H1 (cell line): ENCODE results near the gene FAM184B. TPM values are rescaled to one million over a fixed set of nuclear protein-coding genes. Genes with fewer than 3 reads are reported as not detected.

Experiments
- CTCF ChIA-PET: fragments of 300-600 bp; sonication (Branson Sonifier 250); formaldehyde crosslinking; loops from one replicate; lab custom pipeline; 2021; ENCODE audit not compliant: partially characterized antibody; lab: Charles Lee
- POLR2A ChIA-PET: fragments of 300-600 bp; sonication (Branson Sonifier 250); formaldehyde crosslinking; loops from one replicate; lab custom pipeline; 2021; ENCODE audit warnings: inconsistent platforms; ENCODE audit not compliant: partially characterized antibody; lab: Charles Lee
- DNase-seq, 2 experiments: peaks; one replicate each; pipeline versions ENCODE4 v3.0.0 to v3.0.0-alpha.2; 2010 to 2022; ENCODE audit warnings: low spot score in 2 of 2, low read depth in 1 of 2, mixed read lengths in 1 of 2
- FAIRE-seq: peaks from 2 replicates; lab custom pipeline; 2011; peaks lifted over from hg19 to GRCh38; lab: Jason Lieb, UNC
- H2AFZ ChIP-seq: 2 replicates; pipeline ENCODE4 v1.8.1; 2012; ENCODE audit warnings: low read length, inconsistent platforms
- H2AK5ac ChIP-seq: 2 replicates; pipeline ENCODE4 v1.6.1; 2013; ENCODE audit warnings: low read depth, low read length
- H2BK120ac ChIP-seq: replicated peaks from 2 replicates; pipeline ENCODE3; 2013; ENCODE audit warnings: low read depth, low read length, inconsistent platforms
- H2BK12ac ChIP-seq: 2 replicates; pipeline ENCODE4 v1.6.1; 2013; ENCODE audit warnings: low read depth, low read length
- H2BK15ac ChIP-seq: 2 replicates; pipeline ENCODE4 v1.6.1; 2013; ENCODE audit warnings: low read length
- H2BK20ac ChIP-seq: 2 replicates; pipeline ENCODE4 v1.6.1; 2013; ENCODE audit warnings: low read length
- H2BK5ac ChIP-seq: 2 replicates; pipeline ENCODE4 v1.6.1; 2013; ENCODE audit warnings: low read depth, low read length
- H3K14ac ChIP-seq: 2 replicates; pipeline ENCODE4 v1.6.1; 2013; ENCODE audit warnings: inconsistent platforms; ENCODE audit not compliant: insufficient read length
- H3K18ac ChIP-seq: 2 replicates; pipeline ENCODE4 v1.6.1; 2013; ENCODE audit warnings: low read length; ENCODE audit errors: extremely low read depth
- H3K23ac ChIP-seq: 2 replicates; pipeline ENCODE4 v1.6.1; 2013; ENCODE audit warnings: inconsistent platforms; ENCODE audit not compliant: insufficient read length
- H3K23me2 ChIP-seq: 2 replicates; pipeline ENCODE4 v1.6.1; 2013; ENCODE audit warnings: low read depth, low read length
- H3K27ac ChIP-seq: 2 replicates; pipeline ENCODE4 v1.6.1; 2011; ENCODE audit warnings: low read depth, low read length, inconsistent platforms
- H3K27me3 ChIP-seq, 4 experiments: replicated peaks in 1 of 4; 1 replicate in 1 of 4; 2 replicates in 3 of 4; pipeline versions ENCODE4 v1.6.1 to v1.8.1; 2011 to 2013; ENCODE audit warnings: low read length in 3 of 4, mild to moderate bottlenecking in 3 of 4, inconsistent platforms in 2 of 4, mixed read lengths in 2 of 4, moderate library complexity in 1 of 4; ENCODE audit not compliant: control insufficient read depth in 3 of 4, insufficient read depth in 3 of 4; ENCODE audit errors: extremely low read depth in 1 of 4
- H3K36me3 ChIP-seq, 4 experiments: 2 replicates each; pipeline versions ENCODE4 v1.6.1 to v1.8.1; 2011 to 2013; ENCODE audit warnings: mild to moderate bottlenecking in 4 of 4, low read length in 3 of 4, moderate library complexity in 2 of 4, control low read depth in 1 of 4, inconsistent platforms in 1 of 4; ENCODE audit not compliant: insufficient read depth in 4 of 4, control insufficient read depth in 2 of 4
- H3K4ac ChIP-seq: replicated peaks from 2 replicates; pipeline ENCODE3; 2013; ENCODE audit warnings: low read length, low read depth, mixed read lengths, inconsistent platforms; ENCODE audit not compliant: insufficient read length
- H3K4me1 ChIP-seq, 4 experiments: replicated peaks in 1 of 4; 1 replicate in 1 of 4; 2 replicates in 3 of 4; pipeline versions ENCODE4 v1.6.1 to v1.8.1; 2011 to 2013; ENCODE audit warnings: low read length in 3 of 4, inconsistent platforms in 2 of 4, mixed read lengths in 1 of 4; ENCODE audit not compliant: insufficient read depth in 4 of 4, control insufficient read depth in 3 of 4
- H3K4me2 ChIP-seq, 2 experiments: 2 replicates each; pipeline versions ENCODE4 v1.6.1 to v1.8.1; 2011 to 2013; ENCODE audit warnings: low read depth in 2 of 2, low read length in 2 of 2, control low read depth in 1 of 2, inconsistent platforms in 1 of 2, mild to moderate bottlenecking in 1 of 2; ENCODE audit not compliant: insufficient read depth in 1 of 2
- H3K4me3 ChIP-seq, 4 experiments: fragments of 200-600, 300-600 bp in 1 of 4; sonication (generic), shearing (Covaris generic), sonication (Bioruptor Twin) in 1 of 4; 2 replicates each; pipeline versions ENCODE4 v1.5.1 to v1.8.1; 2011 to 2016; ENCODE audit warnings: low read length in 4 of 4, low read depth in 3 of 4, control low read depth in 2 of 4, inconsistent platforms in 2 of 4, mild to moderate bottlenecking in 2 of 4, mixed read lengths in 1 of 4, moderate library complexity in 1 of 4; ENCODE audit not compliant: insufficient read depth in 2 of 4; ENCODE audit errors: extremely low read depth in 1 of 4
- H3K56ac ChIP-seq: replicated peaks from 2 replicates; pipeline ENCODE3; 2013; ENCODE audit warnings: low read depth, mild to moderate bottlenecking, mixed read lengths, low read length, inconsistent platforms; ENCODE audit not compliant: insufficient read length
- H3K79me1 ChIP-seq: 2 replicates; pipeline ENCODE4 v1.6.1; 2013; ENCODE audit warnings: low read depth, low read length, control low read depth
- H3K79me2 ChIP-seq, 2 experiments: 2 replicates each; pipeline versions ENCODE4 v1.6.1 to v1.8.1; 2012 to 2013; ENCODE audit warnings: low read length in 2 of 2, mild to moderate bottlenecking in 2 of 2, inconsistent platforms in 1 of 2; ENCODE audit not compliant: insufficient read depth in 2 of 2, control insufficient read depth in 1 of 2
- H3K9ac ChIP-seq, 4 experiments: replicated peaks in 1 of 4; 1 replicate in 1 of 4; 2 replicates in 3 of 4; pipeline versions ENCODE4 v1.6.1 to v1.8.1; 2011 to 2013; ENCODE audit warnings: low read depth in 3 of 4, low read length in 3 of 4, control low read depth in 2 of 4, mild to moderate bottlenecking in 2 of 4, moderate library complexity in 2 of 4, inconsistent platforms in 1 of 4; ENCODE audit errors: extremely low read depth in 1 of 4
- H3K9me3 ChIP-seq, 2 experiments: 2 replicates each; pipeline versions ENCODE4 v1.6.1 to v1.8.1; 2012 to 2013; ENCODE audit warnings: mild to moderate bottlenecking in 2 of 2, moderate library complexity in 2 of 2, control low read depth in 1 of 2, inconsistent platforms in 1 of 2, low read depth in 1 of 2, low read length in 1 of 2, mixed read lengths in 1 of 2; ENCODE audit not compliant: insufficient read depth in 2 of 2
- H4K20me1 ChIP-seq, 2 experiments: replicated peaks in 1 of 2; 2 replicates each; pipeline versions ENCODE3 to v1.8.1; 2011 to 2013; ENCODE audit warnings: inconsistent platforms in 2 of 2, low read length in 2 of 2, mild to moderate bottlenecking in 1 of 2; ENCODE audit not compliant: insufficient read depth in 2 of 2, control insufficient read depth in 1 of 2
- H4K5ac ChIP-seq: 2 replicates; pipeline ENCODE4 v1.6.1; 2013; ENCODE audit warnings: low read length, low read depth, mixed read lengths, inconsistent platforms; ENCODE audit not compliant: insufficient read length
- H4K8ac ChIP-seq: 2 replicates; pipeline ENCODE4 v1.8.0; 2013; ENCODE audit warnings: mild to moderate bottlenecking, moderate library complexity, low read length, inconsistent platforms; ENCODE audit not compliant: insufficient read depth; ENCODE audit errors: extremely low read depth
- H4K91ac ChIP-seq: replicated peaks from 2 replicates; pipeline ENCODE3; 2013; ENCODE audit warnings: low read length, mixed read lengths, inconsistent platforms; ENCODE audit not compliant: insufficient read length
- RBBP5 ChIP-seq: IDR thresholded peaks from 2 replicates; pipeline ENCODE4 v1.7.1; 2012; ENCODE audit warnings: low read depth, mild to moderate bottlenecking, inconsistent platforms, low read length, moderate library complexity, borderline replicate concordance
- RXRA ChIP-seq: IDR thresholded peaks from 2 replicates; pipeline ENCODE4 v1.6.1; 2011; ENCODE audit warnings: low read depth, mild to moderate bottlenecking, low read length, moderate library complexity; ENCODE audit not compliant: insufficient read depth
- SAP30 ChIP-seq: fragments of 300-600 bp; sonication (generic); IDR thresholded peaks from 2 replicates; pipeline ENCODE4 v1.7.1; 2012; ENCODE audit warnings: low read length, moderate library complexity, mild to moderate bottlenecking, inconsistent platforms; ENCODE audit not compliant: insufficient read depth, insufficient replicate concordance
- SIX5 ChIP-seq: IDR thresholded peaks from 2 replicates; pipeline ENCODE4 v1.6.1; 2011; ENCODE audit warnings: mild to moderate bottlenecking, low read depth, low read length
- WGBS, 2 experiments: shearing (Covaris generic) in 1 of 2; methylation state at CpG; one replicate each; pipeline versions ENCODE4 v1.1.6 to v1.1.7; 2013 to 2015; ENCODE audit warnings: low lambda C conversion rate in 2 of 2, mixed read lengths in 2 of 2, inconsistent platforms in 1 of 2, low coverage in 1 of 2, missing lambda C conversion rate in 1 of 2; ENCODE audit not compliant: insufficient replicate concordance in 2 of 2, insufficient coverage in 1 of 2, insufficient read length in 1 of 2; ENCODE audit errors: extremely low coverage in 1 of 2, missing lambda C conversion rate in 1 of 2; 5-methylcytosine and 5-hydroxymethylcytosine counted together
- polyA plus RNA-seq, 7 experiments: library from polyadenylated mRNA; depleted of rRNA in 3 of 7; stranded (reverse) in 5 of 7; unstranded in 2 of 7; fragments of >200 nt in 5 of 7; fragments of 200-250 nt in 2 of 7; gene quantifications; 1 replicate in 5 of 7; 2 replicates in 1 of 7; 4 replicates in 1 of 7; pipeline versions ENCODE4 v1.2.1 to v1.2.3, GENCODE V29; 2011 to 2013; ENCODE audit warnings: missing spikeins in 2 of 7, mixed read lengths in 2 of 7
- total RNA-seq: library from RNA; stranded (reverse); fragmentation: NEBNext Ultra II Directional; extraction: Animal tissue kit (Norgen Biotek cat#: 25700); gene quantifications from 2 replicates; pipeline ENCODE4 v1.2.1, GENCODE V29; 2021

Gene FAM184B
- total and polyA plus RNA-seq, 2 of the 8 experiments (the other 6 are each of a cell fraction or from before 2014, with no cell fraction given), result 0.05 to 0.39 TPM

DNA sequence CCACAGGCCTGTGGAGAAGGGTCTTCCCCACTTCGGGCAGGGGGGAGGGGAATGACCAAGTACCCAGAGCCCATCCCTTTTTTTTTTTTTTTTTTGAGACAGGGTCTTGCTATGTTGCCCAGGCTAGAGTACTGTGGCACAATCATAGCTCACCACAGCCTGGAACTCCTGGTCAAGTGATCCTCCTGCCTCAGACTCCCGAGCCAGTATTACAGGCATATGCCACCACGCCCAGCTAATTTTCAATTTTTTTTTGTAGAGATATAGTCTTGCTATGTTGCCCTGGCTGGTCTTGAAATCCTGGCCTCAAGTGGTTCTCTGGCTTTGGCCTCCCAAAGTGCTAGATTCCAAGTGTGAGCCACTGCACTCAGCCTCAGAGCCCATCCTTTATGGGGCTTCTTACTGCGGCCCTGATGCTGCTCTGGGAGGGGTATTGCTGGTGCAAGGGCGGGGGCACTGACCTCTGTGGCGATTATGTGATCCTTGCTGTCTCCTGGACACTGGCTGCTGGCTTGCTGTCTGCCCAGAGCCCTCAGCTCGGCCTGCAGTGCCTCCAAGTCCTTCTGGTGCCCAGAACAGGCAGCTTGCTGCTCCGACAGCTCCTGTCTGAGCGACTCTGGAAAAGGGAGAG, 134.1 kb downstream of the FAM184B start:
- Histone ChIP-seq H3K4me3 (no peak overlapping the region), H3K4me1 (no peaks in the 10 kb centered on the region), H4K20me1 (peaks cover 0 to 4% of the 10 kb centered on the region in 2 experiments), H3K9ac (no peak overlapping the region), H3K79me1 (no peaks in the 10 kb centered on the region), H3K27me3 (no peaks in the 10 kb centered on the region; a peak in 1 of 7 replicates), H3K14ac (no peak overlapping the region), H3K56ac (no peak overlapping the region), H2AFZ (no peak overlapping the region), H4K91ac (no peak overlapping the region), H3K27ac (no peak overlapping the region), H3K18ac (no peak overlapping the region), H3K23me2 (no peaks in the 10 kb centered on the region; the same call in 1 of the 2 replicates), H4K8ac (no peak overlapping the region), H3K9me3 (peaks cover 0 to 5% of the 10 kb centered on the region in 2 experiments; a peak in 1 of 4 replicates), H2AK5ac (no peak overlapping the region), H4K5ac (no peak overlapping the region), H3K4ac (no peak overlapping the region), H2BK120ac (no peak overlapping the region), H2BK20ac (no peak overlapping the region), H2BK15ac (no peak overlapping the region), H3K79me2 (no peaks in the 10 kb centered on the region), H3K23ac (no peak overlapping the region), H2BK12ac (no peak overlapping the region), H3K36me3 (no peaks in the 10 kb centered on the region), H3K4me2 (no peak overlapping the region), H2BK5ac (no peak overlapping the region)
- DNase-seq (no peak), FAIRE-seq (no peak)
- no peak for TF ChIP-seq RBBP5
- no peak for TF ChIP-seq RXRA
- no peak for TF ChIP-seq SIX5
- TF ChIP-seq SAP30, result no peak
- WGBS, 2 experiments, result 89% methylated on average over 9 of the region's 9 CpGs; no CpG with 5 or more reads in 1 of the 2 experiments
- ChIA-PET CTCF (interaction anchor here (0.6 to 3.1 kb wide), 5 partner anchors 10 to 137 kb away, joined by 3 to 14 read pairs (median 6); no protein-coding TSS in a partner anchor), POLR2A (interaction anchor here (0.7 to 1.3 kb wide), 3 partner anchors 71 to 1070 kb away, joined by 3 to 4 read pairs (median 3); no protein-coding TSS in a partner anchor)
